Naive thymus-derived CD4-positive, alpha-beta T cell (primary cell): Measurements from ENCODE around the gene FREM2. TPM values are rescaled to one million over a fixed set of nuclear protein-coding genes. Genes with fewer than 3 reads are reported as not detected.

ENCODE experiments used
- ATAC-seq: fragments of 150-1000 bp; cut with Tn5 transposase; 2 replicates; pipeline ENCODE4 v1.10.0; 2021; ENCODE audit warnings: mild to moderate bottlenecking, moderate library complexity
- CTCF ChIA-PET: fragments of 350-600 bp; sonication (Branson Sonifier 250); formaldehyde crosslinking; loops from one replicate; lab custom pipeline; 2021; ENCODE audit warnings: antibody characterized with exemption; lab: Charles Lee
- POLR2A ChIA-PET: fragments of 350-600 bp; sonication (Branson Sonifier 250); formaldehyde crosslinking; loops from one replicate; lab custom pipeline; 2021; ENCODE audit warnings: antibody characterized with exemption, inconsistent platforms; lab: Charles Lee
- DNase-seq, 9 donors: peaks; one replicate each; pipeline versions ENCODE4 v3.0.0 to v3.0.0-alpha.2; 2020 to 2022; ENCODE audit warnings: mixed read lengths in 1 of 9
- H3K27ac ChIP-seq: one replicate; pipeline ENCODE4 v1.7.0; 2013; ENCODE audit warnings: mild to moderate bottlenecking, low read depth, low read length, moderate library complexity
- H3K27me3 ChIP-seq, 2 donors: one replicate each; pipeline ENCODE4 v1.7.0; 2013; ENCODE audit warnings: low read length in 2 of 2, mild to moderate bottlenecking in 2 of 2, moderate library complexity in 2 of 2; ENCODE audit not compliant: control insufficient read depth in 2 of 2, insufficient read depth in 2 of 2
- H3K36me3 ChIP-seq, 3 experiments: 1 replicate in 2 of 3; 2 replicates in 1 of 3; pipeline ENCODE4 v1.7.0; 2013; ENCODE audit warnings: low read length in 3 of 3, mild to moderate bottlenecking in 3 of 3, moderate library complexity in 1 of 3; ENCODE audit not compliant: insufficient read depth in 3 of 3, control insufficient read depth in 2 of 3
- H3K4me1 ChIP-seq, 2 donors: one replicate each; pipeline ENCODE4 v1.7.0; 2013; ENCODE audit warnings: low read length in 2 of 2, mild to moderate bottlenecking in 2 of 2, moderate library complexity in 1 of 2; ENCODE audit not compliant: control insufficient read depth in 2 of 2, insufficient read depth in 2 of 2
- H3K4me3 ChIP-seq: 2 replicates; pipeline ENCODE4 v1.7.0; 2013; ENCODE audit warnings: mild to moderate bottlenecking, low read length
- H3K9me3 ChIP-seq, 3 experiments: 1 replicate in 2 of 3; 2 replicates in 1 of 3; pipeline ENCODE4 v1.7.0; 2013; ENCODE audit warnings: low read length in 3 of 3; ENCODE audit not compliant: control insufficient read depth in 2 of 3
- H3K27ac Mint-ChIP-seq, 9 donors: one replicate each; pipeline ENCODE4 v1.8.0; 2020 to 2022; ENCODE audit warnings: mixed read lengths in 9 of 9, mild to moderate bottlenecking in 8 of 9, moderate library complexity in 5 of 9, inconsistent platforms in 2 of 9
- H3K27me3 Mint-ChIP-seq, 5 donors: one replicate each; pipeline ENCODE4 v1.8.0; 2021 to 2022; ENCODE audit warnings: mixed read lengths in 5 of 5, mild to moderate bottlenecking in 1 of 5
- H3K36me3 Mint-ChIP-seq, 5 donors: one replicate each; pipeline ENCODE4 v1.8.0; 2020 to 2022; ENCODE audit warnings: mixed read lengths in 5 of 5, mild to moderate bottlenecking in 3 of 5, inconsistent platforms in 1 of 5
- H3K4me1 Mint-ChIP-seq, 7 donors: one replicate each; pipeline ENCODE4 v1.8.0; 2020 to 2022; ENCODE audit warnings: mixed read lengths in 7 of 7, mild to moderate bottlenecking in 3 of 7, inconsistent platforms in 1 of 7
- H3K4me3 Mint-ChIP-seq, 10 donors: one replicate each; pipeline ENCODE4 v1.8.0; 2020 to 2022; ENCODE audit warnings: mild to moderate bottlenecking in 10 of 10, mixed read lengths in 10 of 10, moderate library complexity in 6 of 10, inconsistent platforms in 2 of 10
- H3K9me3 Mint-ChIP-seq, 11 donors: one replicate each; pipeline ENCODE4 v1.8.0; 2020 to 2022; ENCODE audit warnings: mixed read lengths in 11 of 11, mild to moderate bottlenecking in 4 of 11, inconsistent platforms in 1 of 11, moderate library complexity in 1 of 11
- intact Hi-C, 2 donors: fragments of 100-400 bp; cut with micrococcal nuclease; formaldehyde crosslinking; loops; one replicate each; pipeline ENCODE4 v1.15.1; 2023
- polyA plus RNA-seq, 2 donors: library from polyadenylated mRNA; unstranded; fragments of 300-500 nt; fragmentation: Illumina TruSeq; gene quantifications; one replicate each; pipeline ENCODE4 v1.2.3, GENCODE V29; 2021
- total RNA-seq, 6 experiments: library from RNA in 5 of 6; stranded (reverse) in 5 of 6; gene quantifications; 1 replicate in 5 of 6; 2 replicates in 1 of 6; pipeline ENCODE4 v1.2.3 and lab custom pipeline; 2021 to 2026

FREM2 gene
- total and polyA plus RNA-seq, 7 experiments from 2014 or later = 0.12 TPM; not detected in 6

DNA sequence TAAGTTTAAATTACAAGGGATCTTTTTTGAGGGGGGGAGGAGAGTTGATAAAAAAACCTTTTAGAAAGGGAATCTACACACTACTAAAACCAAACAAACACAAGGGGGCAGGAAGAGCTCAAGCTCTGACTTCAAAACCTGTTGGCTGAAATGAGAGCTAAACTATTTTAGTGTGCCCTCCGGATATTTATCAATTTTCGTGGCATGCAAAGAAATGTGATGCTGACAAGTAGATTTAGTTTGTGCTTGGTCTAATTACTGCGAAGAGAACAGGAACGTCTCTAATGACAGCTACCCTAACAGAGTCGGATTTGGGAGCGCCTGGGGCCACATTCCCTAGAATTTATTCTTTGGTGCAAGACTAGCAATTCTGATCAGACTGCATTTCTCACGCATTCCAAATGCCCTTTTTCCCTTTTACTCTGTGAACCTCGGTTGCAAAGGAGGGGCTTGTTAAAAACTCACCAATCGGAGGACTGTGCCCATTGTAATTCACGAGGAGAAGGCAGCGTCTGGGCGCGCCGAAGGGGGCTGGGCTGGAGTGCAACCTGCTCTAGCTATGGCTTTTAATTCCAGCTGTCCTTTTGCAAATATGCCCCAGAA, 802 bp upstream of the FREM2 start:
- Histone ChIP-seq H3K9me3 (no peaks in the 10 kb centered on the region), H3K27ac (no peak overlapping the region), H3K4me3 (no peak overlapping the region), H3K4me1 (no peaks in the 10 kb centered on the region), H3K27me3 (no peaks in the 10 kb centered on the region), H3K36me3 (no peaks in the 10 kb centered on the region)
- ChIA-PET POLR2A (no interaction called here), CTCF (interaction anchor here (0.6 kb wide), 1 partner anchor 686 kb away, joined by 3 read pairs; no protein-coding TSS in a partner anchor)
- DNase-seq (no peak), ATAC-seq (no peak)
- peaks cover 11 to 26% (median 20%) of the 10 kb centered on the region in 5 donors for H3K27me3 Mint-ChIP-seq
- no peak overlapping the region for H3K27ac Mint-ChIP-seq
- H3K4me3 Mint-ChIP-seq = peak overlapping the region in 2 of 10 donors; percentile 0 to 33
- intact Hi-C loops = no loop called here
- peaks cover 0 to 9% (median 4%) of the 10 kb centered on the region in 7 donors for H3K4me1 Mint-ChIP-seq
- peaks cover 0 to 6% (median 0%) of the 10 kb centered on the region in 5 donors for H3K36me3 Mint-ChIP-seq
- H3K9me3 Mint-ChIP-seq = peaks cover 0 to 3% (median 0%) of the 10 kb centered on the region in 11 donors

- ChIA-PET CTCF (no interaction called here), POLR2A (no interaction called here)
- no peaks in the 10 kb centered on the region for H3K4me1 ChIP-seq
- no peaks in the 10 kb centered on the region for H3K27me3 ChIP-seq
- Mint-ChIP-seq H3K9me3 (peaks cover 0 to 3% (median 0%) of the 10 kb centered on the region in 11 donors), H3K36me3 (peaks cover 0 to 6% (median 0%) of the 10 kb centered on the region in 5 donors), H3K27me3 (peaks cover 11 to 27% (median 20%) of the 10 kb centered on the region in 5 donors), H3K4me1 (peaks cover 0 to 9% (median 4%) of the 10 kb centered on the region in 7 donors), H3K27ac (no peak overlapping the region), H3K4me3 (peak overlapping the region in 2 of 10 donors; percentile 2 to 10)
- ATAC-seq (no peak), DNase-seq (no peak)
- no peak overlapping the region for H3K4me3 ChIP-seq
- no peaks in the 10 kb centered on the region for H3K36me3 ChIP-seq
- intact Hi-C loops = no loop called here
- H3K27ac ChIP-seq = no peak overlapping the region
- no peaks in the 10 kb centered on the region for H3K9me3 ChIP-seq
Measured at GRCh38 chr13:38687246-38688229, 661 bp downstream of the FREM2 start.

- intact Hi-C loops = no loop called here
- ChIA-PET POLR2A (no interaction called here), CTCF (no interaction called here)
- Mint-ChIP-seq H3K4me1 (peaks cover 0 to 9% (median 4%) of the 10 kb centered on the region in 7 donors), H3K27me3 (peaks cover 11 to 27% (median 20%) of the 10 kb centered on the region in 5 donors), H3K36me3 (peaks cover 0 to 6% (median 0%) of the 10 kb centered on the region in 5 donors), H3K9me3 (peaks cover 0 to 3% (median 0%) of the 10 kb centered on the region in 11 donors), H3K4me3 (no peak overlapping the region), H3K27ac (no peak overlapping the region)
- Histone ChIP-seq H3K4me3 (no peak overlapping the region), H3K36me3 (no peaks in the 10 kb centered on the region), H3K4me1 (no peaks in the 10 kb centered on the region), H3K9me3 (no peaks in the 10 kb centered on the region), H3K27me3 (no peaks in the 10 kb centered on the region), H3K27ac (no peak overlapping the region)
- ATAC-seq = no peak
- DNase-seq = no peak
Measured at GRCh38 chr13:38688674-38689073, 1.8 kb downstream of the FREM2 start.

DNA sequence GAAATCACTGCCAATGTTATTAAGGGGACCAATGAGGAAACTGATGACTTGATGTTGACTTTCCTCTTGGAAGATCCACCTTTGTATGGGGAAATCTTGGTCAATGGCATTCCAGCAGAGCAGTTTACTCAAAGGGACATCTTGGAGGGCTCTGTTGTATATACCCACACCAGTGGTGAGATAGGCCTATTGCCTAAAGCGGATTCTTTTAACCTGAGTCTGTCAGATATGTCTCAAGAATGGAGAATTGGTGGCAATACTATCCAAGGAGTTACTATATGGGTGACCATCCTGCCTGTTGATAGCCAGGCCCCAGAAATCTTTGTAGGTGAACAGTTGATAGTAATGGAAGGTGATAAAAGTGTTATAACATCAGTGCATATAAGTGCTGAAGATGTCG, 3.4 kb downstream of the FREM2 start:
- H3K4me3 ChIP-seq = no peak overlapping the region
- CTCF ChIA-PET = no interaction called here
- peaks cover 0 to 3% (median 0%) of the 10 kb centered on the region in 11 donors for H3K9me3 Mint-ChIP-seq
- H3K27ac Mint-ChIP-seq = no peak overlapping the region
- H3K36me3 Mint-ChIP-seq = peaks cover 0 to 6% (median 0%) of the 10 kb centered on the region in 5 donors
- peaks cover 0 to 9% (median 4%) of the 10 kb centered on the region in 7 donors for H3K4me1 Mint-ChIP-seq
- no peak overlapping the region for H3K4me3 Mint-ChIP-seq
- intact Hi-C loops = no loop called here
- POLR2A ChIA-PET = no interaction called here
- H3K27me3 Mint-ChIP-seq = peaks cover 10 to 27% (median 12%) of the 10 kb centered on the region in 5 donors
- H3K27me3 ChIP-seq = no peaks in the 10 kb centered on the region
- no peak overlapping the region for H3K27ac ChIP-seq
- no peak for DNase-seq
- no peaks in the 10 kb centered on the region for H3K9me3 ChIP-seq
- no peaks in the 10 kb centered on the region for H3K4me1 ChIP-seq
- ATAC-seq = no peak
- H3K36me3 ChIP-seq = no peaks in the 10 kb centered on the region

DNA sequence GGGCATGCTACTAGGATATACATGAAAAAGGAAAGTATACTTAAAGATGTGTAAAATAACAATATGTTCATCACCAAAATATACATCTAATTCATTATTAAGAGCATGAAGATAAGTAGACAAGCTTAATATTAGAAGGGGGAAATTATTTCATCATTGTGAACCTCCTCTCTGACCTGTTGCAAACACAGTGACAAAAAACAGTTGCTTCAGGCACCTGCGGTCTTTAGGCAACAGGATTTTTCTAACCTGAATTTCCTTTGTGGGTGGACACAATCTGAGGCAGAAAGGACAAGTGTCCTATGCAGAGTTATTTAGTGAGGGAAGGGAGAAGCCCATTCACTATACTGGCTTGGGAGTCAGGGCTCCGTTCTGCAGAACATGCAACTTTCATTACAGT, 6.3 kb downstream of the FREM2 start:
- H3K36me3 ChIP-seq = no peaks in the 10 kb centered on the region
- Mint-ChIP-seq H3K27ac (no peak overlapping the region), H3K4me1 (no peaks in the 10 kb centered on the region), H3K4me3 (no peak overlapping the region), H3K27me3 (peaks cover 0 to 15% (median 4%) of the 10 kb centered on the region in 5 donors), H3K36me3 (no peaks in the 10 kb centered on the region), H3K9me3 (peaks cover 0 to 5% (median 0%) of the 10 kb centered on the region in 11 donors)
- POLR2A ChIA-PET = no interaction called here
- no peak for ATAC-seq
- intact Hi-C loops = no loop called here
- no peak overlapping the region for H3K27ac ChIP-seq
- CTCF ChIA-PET = no interaction called here
- no peaks in the 10 kb centered on the region for H3K27me3 ChIP-seq
- DNase-seq = no peak
- no peaks in the 10 kb centered on the region for H3K9me3 ChIP-seq
- no peak overlapping the region for H3K4me3 ChIP-seq
- H3K4me1 ChIP-seq = no peaks in the 10 kb centered on the region

DNA sequence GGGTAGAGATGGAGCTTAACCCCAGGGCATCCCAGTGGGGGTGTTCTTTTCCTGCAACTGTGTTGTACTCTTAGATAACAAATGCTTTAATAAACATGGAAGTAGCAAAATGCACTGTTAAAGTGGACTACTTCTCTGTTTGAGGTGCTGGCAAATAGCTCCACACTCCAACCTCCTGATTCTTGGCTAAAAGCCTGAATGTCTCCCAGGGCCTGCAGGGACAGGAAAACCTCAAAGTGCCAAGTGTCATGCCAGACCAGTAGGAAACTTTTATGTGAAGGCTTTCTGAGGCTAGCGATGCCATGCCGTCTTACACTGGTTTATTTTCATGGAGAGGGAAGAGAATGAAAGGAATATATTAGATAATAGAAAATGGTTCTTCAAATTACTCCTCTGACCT, 6.8 kb downstream of the FREM2 start:
- Mint-ChIP-seq H3K4me3 (no peak overlapping the region), H3K27ac (no peak overlapping the region), H3K27me3 (peaks cover 0 to 10% (median 2%) of the 10 kb centered on the region in 5 donors), H3K36me3 (no peaks in the 10 kb centered on the region), H3K4me1 (no peaks in the 10 kb centered on the region), H3K9me3 (peaks cover 0 to 5% (median 0%) of the 10 kb centered on the region in 11 donors)
- no peaks in the 10 kb centered on the region for H3K27me3 ChIP-seq
- ATAC-seq (no peak), DNase-seq (no peak)
- POLR2A ChIA-PET = no interaction called here
- H3K27ac ChIP-seq = no peak overlapping the region
- H3K36me3 ChIP-seq = no peaks in the 10 kb centered on the region
- H3K9me3 ChIP-seq = no peaks in the 10 kb centered on the region
- intact Hi-C loops = no loop called here
- H3K4me1 ChIP-seq = no peaks in the 10 kb centered on the region
- CTCF ChIA-PET = no interaction called here
- H3K4me3 ChIP-seq = no peak overlapping the region
